H1 (cell line): ENCODE data around the gene MRTFA. TPM values are rescaled to one million over a fixed set of nuclear protein-coding genes. Genes with fewer than 3 reads are reported as not detected.

Experiments used
- GABPA ChIP-seq: IDR thresholded peaks from 2 replicates; pipeline ENCODE4 v1.6.1; 2011; ENCODE audit warnings: mild to moderate bottlenecking, low read length, moderate library complexity, borderline replicate concordance; ENCODE audit not compliant: insufficient read depth
- SRF ChIP-seq: IDR thresholded peaks from 2 replicates; pipeline ENCODE4 v1.6.1; 2011; ENCODE audit warnings: mild to moderate bottlenecking, low read depth, low read length, moderate library complexity
- polyA plus RNA-seq, 7 experiments: library from polyadenylated mRNA; depleted of rRNA in 3 of 7; stranded (reverse) in 5 of 7; unstranded in 2 of 7; fragments of >200 nt in 5 of 7; fragments of 200-250 nt in 2 of 7; gene quantifications; 1 replicate in 5 of 7; 2 replicates in 1 of 7; 4 replicates in 1 of 7; pipeline versions ENCODE4 v1.2.1 to v1.2.3, GENCODE V29; 2011 to 2013; ENCODE audit warnings: missing spikeins in 2 of 7, mixed read lengths in 2 of 7
- total RNA-seq: library from RNA; stranded (reverse); fragmentation: NEBNext Ultra II Directional; extraction: Animal tissue kit (Norgen Biotek cat#: 25700); gene quantifications from 2 replicates; pipeline ENCODE4 v1.2.1, GENCODE V29; 2021

MRTFA gene
- total and polyA plus RNA-seq, 2 of the 8 experiments (the other 6 are each of a cell fraction or from before 2014, with no cell fraction given) = 5.4 to 37.9 TPM

DNA sequence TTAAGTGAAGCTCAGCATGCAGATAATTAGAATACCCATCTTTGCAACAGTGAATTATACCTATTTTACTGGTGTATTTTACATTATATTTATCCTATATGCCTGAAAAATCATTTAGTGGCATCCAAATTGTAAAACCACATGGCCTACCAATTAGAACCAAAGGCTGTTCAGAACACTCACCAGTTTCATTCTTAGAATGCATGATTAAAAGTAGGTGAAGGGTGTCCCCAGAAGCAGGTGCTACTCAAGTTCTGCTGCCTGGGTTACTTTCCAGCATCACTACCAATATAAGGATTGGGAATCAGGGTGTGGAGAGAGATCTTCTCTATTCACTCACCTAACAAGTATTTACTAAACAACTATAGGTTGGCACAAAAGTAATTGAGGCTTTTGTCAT lies 162.8 kb downstream of the MRTFA start (continued):
- TF ChIP-seq GABPA (no peak), SRF (no peak)
